ENCODE data around the gene NRG3.

DNA sequence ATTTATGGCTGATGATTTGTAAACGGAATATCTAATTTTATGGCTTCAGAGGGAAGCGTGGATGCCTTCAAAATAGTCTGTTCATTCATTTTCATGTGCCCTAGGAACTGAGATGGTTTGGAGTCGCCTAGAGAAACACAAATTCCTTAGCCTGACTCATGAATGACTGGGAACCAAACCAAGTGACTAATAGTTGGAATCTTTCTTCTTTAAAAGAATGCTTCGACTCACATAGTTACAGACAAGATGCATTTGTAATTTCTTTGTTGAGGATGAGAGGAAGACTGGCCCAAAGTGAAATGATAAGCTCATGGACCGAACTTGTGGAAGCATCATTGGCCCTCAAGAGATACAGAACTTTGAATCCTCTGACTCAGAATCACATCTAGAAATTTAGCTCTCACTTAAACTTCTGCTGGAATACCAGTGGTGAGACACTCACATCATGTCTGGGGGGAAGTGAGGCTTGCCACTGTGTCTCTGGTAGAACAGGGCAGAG lies 1107.2 kb downstream of the NRG3 start:
- TF ChIP-seq CTCF (IDR thresholded peaks at IDR 0.05) (no peak), EP300 (IDR thresholded peaks at IDR 0.05) (no peak)

Measured in upper lobe of left lung (tissue), 4 donors.